Mononuclear cell (primary cell): Measurements from ENCODE around the gene EGFR. TPM values are rescaled to one million over a fixed set of nuclear protein-coding genes. Genes with fewer than 3 reads are reported as not detected.

Source experiments
- H3K27me3 ChIP-seq: 2 replicates; pipeline ENCODE4 v1.6.0; 2011; ENCODE audit warnings: low read length, control low read depth; ENCODE audit not compliant: insufficient read depth
- H3K4me1 ChIP-seq: 2 replicates; pipeline ENCODE4 v1.5.1; 2011; ENCODE audit warnings: mild to moderate bottlenecking, low read length, control low read depth; ENCODE audit not compliant: insufficient read depth
- H3K4me3 ChIP-seq: 2 replicates; pipeline ENCODE4 v1.5.1; 2011; ENCODE audit warnings: mild to moderate bottlenecking, low read length, moderate library complexity
- H3K9me3 ChIP-seq: 2 replicates; pipeline ENCODE4 v1.5.1; 2011; ENCODE audit warnings: low read depth, mild to moderate bottlenecking, control low read depth, low read length
- total RNA-seq: library from RNA; depleted of rRNA; stranded (reverse); fragments of >200 nt; gene quantifications from one replicate; pipeline ENCODE4 v1.2.3, GENCODE V29; 2012

EGFR gene
- total RNA-seq, 1 donor, result 0.10 TPM

DNA sequence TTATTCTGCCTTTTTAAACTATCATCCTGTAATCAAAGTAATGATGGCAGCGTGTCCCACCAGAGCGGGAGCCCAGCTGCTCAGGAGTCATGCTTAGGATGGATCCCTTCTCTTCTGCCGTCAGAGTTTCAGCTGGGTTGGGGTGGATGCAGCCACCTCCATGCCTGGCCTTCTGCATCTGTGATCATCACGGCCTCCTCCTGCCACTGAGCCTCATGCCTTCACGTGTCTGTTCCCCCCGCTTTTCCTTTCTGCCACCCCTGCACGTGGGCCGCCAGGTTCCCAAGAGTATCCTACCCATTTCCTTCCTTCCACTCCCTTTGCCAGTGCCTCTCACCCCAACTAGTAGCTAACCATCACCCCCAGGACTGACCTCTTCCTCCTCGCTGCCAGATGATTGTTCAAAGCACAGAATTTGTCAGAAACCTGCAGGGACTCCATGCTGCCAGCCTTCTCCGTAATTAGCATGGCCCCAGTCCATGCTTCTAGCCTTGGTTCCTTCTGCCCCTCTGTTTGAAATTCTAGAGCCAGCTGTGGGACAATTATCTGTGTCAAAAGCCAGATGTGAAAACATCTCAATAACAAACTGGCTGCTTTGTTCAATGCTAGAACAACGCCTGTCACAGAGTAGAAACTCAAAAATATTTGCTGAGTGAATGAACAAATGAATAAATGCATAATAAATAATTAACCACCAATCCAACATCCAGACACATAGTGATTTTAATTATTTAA lies 151.7 kb downstream of the EGFR start:
- no peak overlapping the region for H3K4me3 ChIP-seq
- H3K27me3 ChIP-seq, result no peaks in the 10 kb centered on the region
- H3K4me1 ChIP-seq, result no peaks in the 10 kb centered on the region
- no peaks in the 10 kb centered on the region for H3K9me3 ChIP-seq

GRCh38 chr7:55171157-55171556 lies 152.3 kb downstream of the EGFR start:
- H3K27me3 ChIP-seq, result no peaks in the 10 kb centered on the region
- no peaks in the 10 kb centered on the region for H3K4me1 ChIP-seq
- H3K4me3 ChIP-seq, result no peak overlapping the region
- no peaks in the 10 kb centered on the region for H3K9me3 ChIP-seq

DNA sequence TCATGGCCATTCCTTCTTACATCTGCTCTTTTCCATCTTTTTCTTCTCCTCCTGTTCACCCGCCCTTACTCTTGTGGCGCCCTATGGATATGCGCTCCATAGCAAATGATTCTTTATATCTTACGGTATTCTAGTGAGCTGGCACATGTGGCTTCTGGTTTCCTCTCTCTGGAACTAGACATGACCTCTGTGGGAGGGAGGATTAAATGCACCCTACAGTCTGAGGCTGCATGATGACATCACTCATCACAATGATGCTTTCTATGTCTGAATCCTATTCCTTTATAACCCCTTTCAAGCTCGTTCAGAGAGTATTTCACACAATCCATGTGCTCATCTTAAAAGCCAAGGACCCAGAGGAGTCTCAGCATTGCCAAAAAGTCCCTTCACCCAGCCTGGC lies 153.3 kb downstream of the EGFR start:
- Histone ChIP-seq H3K9me3 (no peaks in the 10 kb centered on the region), H3K27me3 (no peaks in the 10 kb centered on the region), H3K4me1 (no peaks in the 10 kb centered on the region), H3K4me3 (no peak overlapping the region)

DNA sequence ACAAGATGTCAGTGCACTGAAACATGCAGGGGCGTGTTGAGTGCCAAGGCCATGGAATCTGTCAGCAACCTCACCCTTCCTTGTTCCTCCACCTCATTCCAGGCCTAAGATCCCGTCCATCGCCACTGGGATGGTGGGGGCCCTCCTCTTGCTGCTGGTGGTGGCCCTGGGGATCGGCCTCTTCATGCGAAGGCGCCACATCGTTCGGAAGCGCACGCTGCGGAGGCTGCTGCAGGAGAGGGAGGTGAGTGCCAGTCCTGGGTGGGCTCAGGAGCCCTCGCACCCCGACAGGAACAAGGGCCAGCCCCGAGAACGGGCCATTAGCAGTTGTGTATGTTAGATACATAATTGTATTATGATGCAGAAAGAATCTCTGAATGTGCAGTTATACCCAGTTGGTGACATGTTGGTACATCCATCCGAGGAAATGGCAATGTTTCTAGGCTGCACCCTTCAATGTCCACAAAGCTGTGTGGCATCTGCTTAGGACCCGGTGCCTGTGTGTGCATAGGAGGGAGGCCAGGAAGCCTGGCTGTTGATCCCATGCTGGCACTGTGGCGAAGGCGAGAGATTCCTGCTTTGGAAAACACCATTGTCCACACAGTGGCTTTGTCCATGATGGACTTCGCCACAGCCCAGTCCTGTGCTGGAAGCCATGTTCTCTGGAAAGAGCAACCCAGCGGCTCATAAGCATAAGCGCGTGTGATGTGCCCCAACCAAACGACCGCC lies 154.2 kb downstream of the EGFR start:
- H3K4me1 ChIP-seq, result no peaks in the 10 kb centered on the region
- H3K9me3 ChIP-seq, result no peaks in the 10 kb centered on the region
- no peak overlapping the region for H3K4me3 ChIP-seq
- H3K27me3 ChIP-seq, result no peaks in the 10 kb centered on the region

DNA sequence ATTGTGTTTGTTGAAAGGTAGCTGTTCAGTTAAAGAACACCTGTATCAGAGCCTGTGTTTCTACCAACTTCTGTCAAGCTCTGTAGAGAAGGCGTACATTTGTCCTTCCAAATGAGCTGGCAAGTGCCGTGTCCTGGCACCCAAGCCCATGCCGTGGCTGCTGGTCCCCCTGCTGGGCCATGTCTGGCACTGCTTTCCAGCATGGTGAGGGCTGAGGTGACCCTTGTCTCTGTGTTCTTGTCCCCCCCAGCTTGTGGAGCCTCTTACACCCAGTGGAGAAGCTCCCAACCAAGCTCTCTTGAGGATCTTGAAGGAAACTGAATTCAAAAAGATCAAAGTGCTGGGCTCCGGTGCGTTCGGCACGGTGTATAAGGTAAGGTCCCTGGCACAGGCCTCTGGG lies 154.9 kb downstream of the EGFR start:
- Histone ChIP-seq H3K4me1 (no peaks in the 10 kb centered on the region), H3K9me3 (no peaks in the 10 kb centered on the region), H3K27me3 (no peaks in the 10 kb centered on the region), H3K4me3 (no peak overlapping the region)

GRCh38 chr7:55174456-55174855 lies 155.6 kb downstream of the EGFR start:
- H3K4me1 ChIP-seq, result no peaks in the 10 kb centered on the region
- H3K4me3 ChIP-seq, result no peak overlapping the region
- H3K9me3 ChIP-seq, result no peaks in the 10 kb centered on the region
- no peaks in the 10 kb centered on the region for H3K27me3 ChIP-seq

GRCh38 chr7:55174856-55175255 lies 156.0 kb downstream of the EGFR start:
- Histone ChIP-seq H3K9me3 (no peaks in the 10 kb centered on the region), H3K4me1 (no peaks in the 10 kb centered on the region), H3K4me3 (no peak overlapping the region), H3K27me3 (no peaks in the 10 kb centered on the region)

DNA sequence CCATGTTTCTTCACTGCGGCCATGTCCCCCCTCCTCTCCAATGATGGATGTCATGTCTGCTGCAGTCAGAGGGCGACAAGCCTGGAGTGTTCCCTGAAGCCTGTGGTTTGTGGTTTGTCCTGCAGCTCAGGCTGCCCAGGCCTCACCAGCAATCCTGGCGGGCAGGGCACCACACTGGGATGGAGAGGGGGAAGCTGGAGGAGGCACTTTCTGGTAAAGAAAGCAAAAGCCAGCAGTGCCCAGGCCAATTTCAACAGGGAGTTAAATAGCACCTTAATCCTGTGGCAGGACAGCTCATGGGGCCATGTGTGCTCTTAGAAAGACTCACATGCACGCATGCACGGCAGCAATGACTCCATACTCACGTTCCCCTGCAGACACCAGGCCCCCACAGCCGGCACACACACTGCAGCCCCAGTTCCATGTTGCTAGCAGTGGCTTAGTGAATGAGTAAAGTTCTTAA lies 158.3 kb downstream of the EGFR start:
- Histone ChIP-seq H3K4me1 (no peaks in the 10 kb centered on the region), H3K4me3 (no peak overlapping the region), H3K27me3 (no peaks in the 10 kb centered on the region), H3K9me3 (no peaks in the 10 kb centered on the region)

- Histone ChIP-seq H3K4me1 (no peaks in the 10 kb centered on the region), H3K9me3 (no peaks in the 10 kb centered on the region), H3K4me3 (no peak overlapping the region), H3K27me3 (no peaks in the 10 kb centered on the region)
Measured at GRCh38 chr7:55177589-55178261, 158.9 kb downstream of the EGFR start.

DNA sequence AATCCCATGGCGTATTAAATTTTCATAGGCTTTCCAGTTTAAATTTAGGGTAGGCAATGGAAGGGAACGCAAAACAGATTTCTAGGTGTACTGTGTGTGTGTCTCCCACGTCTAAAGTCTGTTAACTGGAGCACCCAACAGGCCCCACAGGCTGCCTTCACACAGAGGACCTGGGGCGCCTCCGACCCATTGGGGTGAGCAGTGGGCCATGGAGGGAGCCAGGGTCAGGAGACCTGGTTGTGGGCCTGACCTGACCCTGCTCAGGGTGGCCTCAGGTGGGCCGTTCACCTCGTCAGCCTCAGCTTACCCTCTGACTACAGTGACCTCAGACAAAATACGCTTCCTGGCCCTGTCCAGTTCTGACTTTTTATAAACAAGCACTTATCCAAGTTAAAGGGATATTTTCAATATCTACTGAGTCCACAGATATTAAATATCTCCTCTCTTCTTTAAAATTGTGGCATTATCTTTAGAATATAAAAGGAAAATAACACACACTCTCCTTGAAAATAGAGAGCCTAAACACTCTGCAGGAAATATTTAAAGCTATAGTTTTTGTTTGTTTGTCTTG lies 159.6 kb downstream of the EGFR start:
- no peak overlapping the region for H3K4me3 ChIP-seq
- no peaks in the 10 kb centered on the region for H3K4me1 ChIP-seq
- H3K27me3 ChIP-seq, result no peaks in the 10 kb centered on the region
- H3K9me3 ChIP-seq, result no peaks in the 10 kb centered on the region

DNA sequence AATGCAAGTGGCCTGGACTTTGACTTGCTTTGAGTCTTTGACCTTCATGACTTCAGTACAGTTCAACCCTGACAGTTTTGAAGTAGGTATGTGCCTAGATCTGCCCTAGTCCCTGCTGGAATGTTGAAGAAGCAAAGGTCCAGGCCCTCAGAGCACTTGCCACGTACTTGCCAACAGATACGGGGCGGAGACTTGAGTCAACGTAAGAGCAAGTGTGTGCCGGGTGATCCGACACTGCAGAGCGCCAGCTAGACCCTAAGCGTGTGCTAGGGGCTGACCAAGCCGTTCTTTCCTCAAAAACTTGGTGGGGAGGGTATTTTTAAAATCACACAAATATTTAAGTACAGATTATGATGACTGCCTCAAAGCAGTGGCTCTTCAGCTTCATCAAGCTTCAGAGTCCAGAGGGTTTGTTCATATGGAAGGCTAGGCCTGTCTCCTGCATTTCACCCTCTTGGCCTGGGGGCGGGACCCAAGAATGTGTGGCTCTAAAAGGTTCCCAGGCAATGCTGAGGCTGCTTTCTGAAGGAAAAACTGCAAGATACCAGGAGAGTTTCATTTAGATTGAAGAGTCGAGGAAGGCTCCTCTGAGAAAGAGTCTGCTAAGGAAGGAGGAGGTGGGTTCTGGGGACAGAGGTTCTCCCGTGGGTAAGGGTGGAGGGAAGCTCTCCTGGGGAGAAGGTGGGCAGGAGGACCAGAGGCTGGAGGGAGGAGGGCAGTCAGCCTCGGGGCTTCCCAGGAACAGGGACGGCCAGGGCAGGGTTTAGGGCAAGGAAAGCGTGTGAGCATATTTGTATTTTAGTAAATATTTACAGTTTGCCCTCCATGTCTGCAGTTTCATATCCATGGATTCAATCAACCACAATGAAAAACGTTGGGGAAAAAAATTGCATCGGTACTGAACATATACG lies 160.3 kb downstream of the EGFR start:
- H3K27me3 ChIP-seq, result no peaks in the 10 kb centered on the region
- no peak overlapping the region for H3K4me3 ChIP-seq
- H3K9me3 ChIP-seq, result no peaks in the 10 kb centered on the region
- H3K4me1 ChIP-seq, result no peaks in the 10 kb centered on the region

DNA sequence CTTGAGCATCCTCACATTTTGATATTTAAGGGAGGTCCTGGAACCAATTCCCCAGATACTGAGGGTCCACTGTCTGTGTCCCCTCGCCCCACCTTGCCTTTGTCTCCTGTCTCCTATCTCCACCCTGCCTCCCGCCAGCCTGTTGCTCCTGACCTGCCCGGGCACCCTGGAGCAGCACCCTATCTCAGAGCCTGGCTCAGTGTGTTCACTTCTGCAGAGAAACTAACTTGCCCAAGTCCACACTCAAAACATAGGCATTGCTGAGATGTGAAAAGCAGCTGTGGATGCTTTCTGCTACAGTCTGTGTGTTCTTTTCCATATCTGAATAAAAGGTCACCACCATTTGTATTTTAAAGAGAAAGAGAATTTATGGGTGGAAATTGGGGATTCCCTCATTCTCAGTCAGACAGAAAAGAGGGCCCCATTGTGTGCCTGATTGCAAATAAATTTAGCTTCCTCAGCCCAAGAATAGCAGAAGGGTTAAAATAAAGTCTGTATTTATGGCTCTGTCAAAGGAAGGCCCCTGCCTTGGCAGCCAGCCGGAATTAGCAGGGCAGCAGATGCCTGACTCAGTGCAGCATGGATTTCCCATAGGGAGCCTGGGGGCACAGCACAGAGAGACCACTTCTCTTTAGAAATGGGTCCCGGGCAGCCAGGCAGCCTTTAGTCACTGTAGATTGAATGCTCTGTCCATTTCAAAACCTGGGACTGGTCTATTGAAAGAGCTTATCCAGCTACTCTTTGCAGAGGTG lies 161.3 kb downstream of the EGFR start:
- H3K4me1 ChIP-seq, result no peaks in the 10 kb centered on the region
- H3K4me3 ChIP-seq, result no peak overlapping the region
- H3K9me3 ChIP-seq, result no peaks in the 10 kb centered on the region
- H3K27me3 ChIP-seq, result no peaks in the 10 kb centered on the region

DNA sequence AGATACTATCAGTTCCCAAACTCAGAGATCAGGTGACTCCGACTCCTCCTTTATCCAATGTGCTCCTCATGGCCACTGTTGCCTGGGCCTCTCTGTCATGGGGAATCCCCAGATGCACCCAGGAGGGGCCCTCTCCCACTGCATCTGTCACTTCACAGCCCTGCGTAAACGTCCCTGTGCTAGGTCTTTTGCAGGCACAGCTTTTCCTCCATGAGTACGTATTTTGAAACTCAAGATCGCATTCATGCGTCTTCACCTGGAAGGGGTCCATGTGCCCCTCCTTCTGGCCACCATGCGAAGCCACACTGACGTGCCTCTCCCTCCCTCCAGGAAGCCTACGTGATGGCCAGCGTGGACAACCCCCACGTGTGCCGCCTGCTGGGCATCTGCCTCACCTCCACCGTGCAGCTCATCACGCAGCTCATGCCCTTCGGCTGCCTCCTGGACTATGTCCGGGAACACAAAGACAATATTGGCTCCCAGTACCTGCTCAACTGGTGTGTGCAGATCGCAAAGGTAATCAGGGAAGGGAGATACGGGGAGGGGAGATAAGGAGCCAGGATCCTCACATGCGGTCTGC lies 162.2 kb downstream of the EGFR start:
- H3K4me3 ChIP-seq, result no peak overlapping the region
- no peaks in the 10 kb centered on the region for H3K9me3 ChIP-seq
- H3K4me1 ChIP-seq, result no peaks in the 10 kb centered on the region
- H3K27me3 ChIP-seq, result no peaks in the 10 kb centered on the region
